Panc1 (cell line): Measurements from ENCODE around the gene PINLYP. TPM values are rescaled to one million over a fixed set of nuclear protein-coding genes. Genes with fewer than 3 reads are reported as not detected.

Source experiments
- ATAC-seq: fragments of 200-7000 bp; cut with Tn5 transposase; 2 replicates; pipeline ENCODE4 v1.9.1; 2020; ENCODE audit warnings: mild to moderate bottlenecking, moderate library complexity
- BruUV-seq: library from RNA; stranded (reverse); fragments of 400-500 nt; replicated peaks from 2 replicates; lab custom pipeline; 2021; lab: Mats Ljungman, UMichigan
- CTCF ChIA-PET: fragments of 300-600 bp; sonication (Branson Sonifier 250); formaldehyde crosslinking; loops from one replicate; lab custom pipeline; 2022; ENCODE audit warnings: antibody characterized with exemption; lab: Charles Lee
- POLR2A ChIA-PET: fragments of 300-600 bp; sonication (Branson Sonifier 250); formaldehyde crosslinking; loops from one replicate; lab custom pipeline; 2022; ENCODE audit warnings: antibody characterized with exemption; lab: Charles Lee
- DNase-seq: peaks from one replicate; pipeline ENCODE4 v3.0.0-alpha.2; 2010; ENCODE audit warnings: low read depth, low spot score
- H3K27ac ChIP-seq: 2 replicates; pipeline ENCODE4 v1.5.1; 2011; ENCODE audit warnings: mild to moderate bottlenecking, low read length, inconsistent platforms
- H3K27me3 ChIP-seq: fragments of 200-500 bp; sonication (Bioruptor generic); 2 replicates; pipeline ENCODE4 v1.6.0; 2014; ENCODE audit warnings: low read length, inconsistent platforms; ENCODE audit not compliant: control insufficient read depth, insufficient read depth
- H3K36me3 ChIP-seq: fragments of 200-500 bp; sonication (Bioruptor generic); 2 replicates; pipeline ENCODE4 v1.5.1; 2014; ENCODE audit warnings: inconsistent platforms, mild to moderate bottlenecking, low read length, moderate library complexity; ENCODE audit not compliant: control insufficient read depth, insufficient read depth
- H3K4me1 ChIP-seq: 2 replicates; pipeline ENCODE4 v1.5.1; 2011; ENCODE audit warnings: inconsistent platforms, mild to moderate bottlenecking, low read length, moderate library complexity; ENCODE audit not compliant: control insufficient read depth, insufficient read depth
- H3K4me3 ChIP-seq, 2 experiments: 2 replicates each; pipeline ENCODE4 v1.5.1; 2011 to 2012; ENCODE audit warnings: low read depth in 2 of 2, low read length in 2 of 2, mild to moderate bottlenecking in 2 of 2, inconsistent platforms in 1 of 2, moderate library complexity in 1 of 2
- H3K9me3 ChIP-seq: fragments of 200-500 bp; sonication (Bioruptor generic); 2 replicates; pipeline ENCODE4 v1.5.1; 2014; ENCODE audit warnings: low read depth, mild to moderate bottlenecking, inconsistent platforms, low read length, moderate library complexity; ENCODE audit not compliant: control insufficient read depth, insufficient read depth
- POLR2AphosphoS5 ChIP-seq: IDR thresholded peaks from 2 replicates; pipeline ENCODE4 v1.6.1; 2012; ENCODE audit warnings: mild to moderate bottlenecking, low read depth, low read length, moderate library complexity
- SIN3A ChIP-seq: IDR thresholded peaks from 2 replicates; pipeline ENCODE4 v1.6.1; 2012; ENCODE audit warnings: low read depth, mild to moderate bottlenecking, low read length, moderate library complexity, borderline replicate concordance; ENCODE audit not compliant: insufficient read depth
- TCF7L2 ChIP-seq: IDR thresholded peaks from 2 replicates; pipeline ENCODE4 v1.6.1; 2011; ENCODE audit warnings: mild to moderate bottlenecking, low read depth, low read length, inconsistent platforms
- in situ Hi-C: cut with HindIII; loops from 2 replicates; pipeline ENCODE4 v1.10.0; 2016; ENCODE audit warnings: low sequenced_read_pairs, low pct_unique_long_range_greater_than_20kb
- intact Hi-C: fragments of 100-400 bp; cut with micrococcal nuclease; formaldehyde crosslinking; loops from one replicate; pipeline ENCODE4 v1.10.0; 2022; ENCODE audit not compliant: unreplicated experiment
- total RNA-seq: library from RNA; stranded (reverse); gene quantifications from one replicate; pipeline ENCODE4 v1.2.1, GENCODE V29; 2021; ENCODE audit not compliant: unreplicated experiment
- TF ChIP-seq, protein P1 (sequence below), 2 experiments: IDR thresholded peaks; 2 replicates each; pipeline ENCODE4 v1.6.1; 2011 to 2012; ENCODE audit warnings: low read depth in 2 of 2, control low read depth in 1 of 2, low read length in 1 of 2, mild to moderate bottlenecking in 1 of 2, moderate library complexity in 1 of 2; ENCODE audit not compliant: insufficient read depth in 1 of 2
- TF ChIP-seq, protein P2 (sequence below): fragments of 450-650 bp; IDR thresholded peaks from 2 replicates; pipeline ENCODE4 v1.5.1; 2017; ENCODE audit warnings: mild to moderate bottlenecking

PINLYP gene
- total RNA-seq, 1 experiment from 2014 or later, result 0.21 TPM

DNA sequence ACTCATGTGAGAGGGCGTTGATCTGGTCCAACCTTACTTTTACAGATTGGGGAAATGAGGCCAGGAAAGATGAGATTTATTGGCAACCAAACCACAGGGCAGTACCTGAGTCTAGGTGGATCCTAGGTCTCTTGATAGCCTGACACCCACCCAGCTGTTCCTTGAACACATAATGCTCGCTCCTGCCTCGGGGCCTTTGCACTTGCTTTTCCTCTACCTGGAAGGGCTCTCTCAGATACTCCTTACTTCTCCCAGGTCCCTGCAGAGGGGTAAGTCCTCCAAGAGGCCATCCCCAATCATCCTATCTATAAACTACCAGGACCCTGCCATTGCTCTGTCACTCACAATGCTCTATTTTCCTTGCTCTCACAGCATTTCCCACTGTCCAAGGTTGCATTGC is 35.2 kb upstream of the PINLYP start:
- TF ChIP-seq, protein P1, sequence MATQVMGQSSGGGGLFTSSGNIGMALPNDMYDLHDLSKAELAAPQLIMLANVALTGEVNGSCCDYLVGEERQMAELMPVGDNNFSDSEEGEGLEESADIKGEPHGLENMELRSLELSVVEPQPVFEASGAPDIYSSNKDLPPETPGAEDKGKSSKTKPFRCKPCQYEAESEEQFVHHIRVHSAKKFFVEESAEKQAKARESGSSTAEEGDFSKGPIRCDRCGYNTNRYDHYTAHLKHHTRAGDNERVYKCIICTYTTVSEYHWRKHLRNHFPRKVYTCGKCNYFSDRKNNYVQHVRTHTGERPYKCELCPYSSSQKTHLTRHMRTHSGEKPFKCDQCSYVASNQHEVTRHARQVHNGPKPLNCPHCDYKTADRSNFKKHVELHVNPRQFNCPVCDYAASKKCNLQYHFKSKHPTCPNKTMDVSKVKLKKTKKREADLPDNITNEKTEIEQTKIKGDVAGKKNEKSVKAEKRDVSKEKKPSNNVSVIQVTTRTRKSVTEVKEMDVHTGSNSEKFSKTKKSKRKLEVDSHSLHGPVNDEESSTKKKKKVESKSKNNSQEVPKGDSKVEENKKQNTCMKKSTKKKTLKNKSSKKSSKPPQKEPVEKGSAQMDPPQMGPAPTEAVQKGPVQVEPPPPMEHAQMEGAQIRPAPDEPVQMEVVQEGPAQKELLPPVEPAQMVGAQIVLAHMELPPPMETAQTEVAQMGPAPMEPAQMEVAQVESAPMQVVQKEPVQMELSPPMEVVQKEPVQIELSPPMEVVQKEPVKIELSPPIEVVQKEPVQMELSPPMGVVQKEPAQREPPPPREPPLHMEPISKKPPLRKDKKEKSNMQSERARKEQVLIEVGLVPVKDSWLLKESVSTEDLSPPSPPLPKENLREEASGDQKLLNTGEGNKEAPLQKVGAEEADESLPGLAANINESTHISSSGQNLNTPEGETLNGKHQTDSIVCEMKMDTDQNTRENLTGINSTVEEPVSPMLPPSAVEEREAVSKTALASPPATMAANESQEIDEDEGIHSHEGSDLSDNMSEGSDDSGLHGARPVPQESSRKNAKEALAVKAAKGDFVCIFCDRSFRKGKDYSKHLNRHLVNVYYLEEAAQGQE (IDR thresholded peaks at IDR 0.05; ENCODE audit: insufficient read depth in 1 of 2, low read depth in 2 of 2, low read length in 1 of 2), result no peak
- TF ChIP-seq POLR2AphosphoS5 (no peak), SIN3A (no peak), TCF7L2 (no peak)
- TF ChIP-seq, protein P2, sequence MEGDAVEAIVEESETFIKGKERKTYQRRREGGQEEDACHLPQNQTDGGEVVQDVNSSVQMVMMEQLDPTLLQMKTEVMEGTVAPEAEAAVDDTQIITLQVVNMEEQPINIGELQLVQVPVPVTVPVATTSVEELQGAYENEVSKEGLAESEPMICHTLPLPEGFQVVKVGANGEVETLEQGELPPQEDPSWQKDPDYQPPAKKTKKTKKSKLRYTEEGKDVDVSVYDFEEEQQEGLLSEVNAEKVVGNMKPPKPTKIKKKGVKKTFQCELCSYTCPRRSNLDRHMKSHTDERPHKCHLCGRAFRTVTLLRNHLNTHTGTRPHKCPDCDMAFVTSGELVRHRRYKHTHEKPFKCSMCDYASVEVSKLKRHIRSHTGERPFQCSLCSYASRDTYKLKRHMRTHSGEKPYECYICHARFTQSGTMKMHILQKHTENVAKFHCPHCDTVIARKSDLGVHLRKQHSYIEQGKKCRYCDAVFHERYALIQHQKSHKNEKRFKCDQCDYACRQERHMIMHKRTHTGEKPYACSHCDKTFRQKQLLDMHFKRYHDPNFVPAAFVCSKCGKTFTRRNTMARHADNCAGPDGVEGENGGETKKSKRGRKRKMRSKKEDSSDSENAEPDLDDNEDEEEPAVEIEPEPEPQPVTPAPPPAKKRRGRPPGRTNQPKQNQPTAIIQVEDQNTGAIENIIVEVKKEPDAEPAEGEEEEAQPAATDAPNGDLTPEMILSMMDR, result no peak
- ATAC-seq (no peak), DNase-seq (no peak)
- ChIA-PET POLR2A (no interaction called here), CTCF (no interaction called here)
- no peaks in the 10 kb centered on the region for H3K27me3 ChIP-seq
- no peaks in the 10 kb centered on the region for H3K4me1 ChIP-seq
- H3K9me3 ChIP-seq, result no peaks in the 10 kb centered on the region
- BruUV-seq, result no TSS peak
- intact Hi-C loops (no loop called here), in situ Hi-C loops (no loop called here)
- H3K4me3 ChIP-seq, result no peak overlapping the region
- no peak overlapping the region for H3K27ac ChIP-seq
- H3K36me3 ChIP-seq, result no peaks in the 10 kb centered on the region

DNA sequence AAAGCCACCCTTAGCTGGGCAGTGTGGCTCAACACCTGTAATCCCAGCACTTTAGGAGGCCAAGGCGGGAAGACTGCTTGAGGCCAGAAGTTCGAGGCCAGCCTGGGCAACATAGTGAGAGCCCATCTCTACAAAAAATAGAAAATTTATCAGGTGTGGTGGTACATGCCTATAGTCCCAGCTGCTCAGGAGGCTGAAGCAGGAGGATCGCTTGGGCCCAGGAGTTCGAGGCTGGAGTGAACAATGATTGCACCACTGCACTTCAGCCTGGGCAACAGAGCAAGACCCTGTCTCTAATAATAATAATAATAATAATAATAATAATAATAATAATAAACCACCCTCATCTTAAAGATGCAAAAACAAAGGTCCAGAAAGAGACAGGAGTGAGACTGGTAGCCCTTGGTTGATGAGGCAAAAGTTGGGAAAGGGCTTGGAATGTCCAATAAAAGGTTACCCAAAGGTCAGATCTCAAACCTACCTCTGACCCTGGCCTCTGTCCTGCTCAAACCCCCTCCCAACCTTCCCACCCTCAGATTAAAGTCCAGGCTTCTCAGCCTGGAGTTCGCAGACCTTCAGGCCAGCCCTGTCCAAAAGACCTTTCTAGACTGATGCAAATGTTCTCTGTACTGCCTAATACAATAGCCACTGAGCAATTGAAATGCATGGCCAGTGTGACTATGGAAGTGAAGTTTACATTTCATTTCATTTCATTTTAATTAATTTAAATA is 33.5 kb upstream of the PINLYP start:
- intact Hi-C loops, result no loop called here
- POLR2A ChIA-PET, result no interaction called here
- H3K27me3 ChIP-seq, result no peaks in the 10 kb centered on the region
- H3K27ac ChIP-seq, result no peak overlapping the region
- no peak for ATAC-seq
- TF ChIP-seq TCF7L2, result no peak
- in situ Hi-C loops, result no loop called here
- no TSS peak for BruUV-seq
- DNase-seq, result no peak
- H3K36me3 ChIP-seq, result no peaks in the 10 kb centered on the region
- CTCF ChIA-PET, result no interaction called here
- no peaks in the 10 kb centered on the region for H3K9me3 ChIP-seq
- H3K4me3 ChIP-seq, result no peak overlapping the region
- H3K4me1 ChIP-seq, result no peaks in the 10 kb centered on the region

- Histone ChIP-seq H3K36me3 (no peaks in the 10 kb centered on the region), H3K9me3 (no peaks in the 10 kb centered on the region), H3K27ac (no peak overlapping the region), H3K27me3 (no peaks in the 10 kb centered on the region), H3K4me3 (no peak overlapping the region), H3K4me1 (no peaks in the 10 kb centered on the region)
- intact Hi-C loops, result no loop called here
- POLR2A ChIA-PET, result no interaction called here
- in situ Hi-C loops, result no loop called here
- BruUV-seq, result no TSS peak
- CTCF ChIA-PET, result no interaction called here
- TF ChIP-seq TCF7L2 (no peak), SIN3A (no peak), POLR2AphosphoS5 (no peak)
- TF ChIP-seq, protein P2, result no peak
- TF ChIP-seq, protein P1 (IDR thresholded peaks at IDR 0.05; ENCODE audit: insufficient read depth in 1 of 2, low read depth in 2 of 2, low read length in 1 of 2), result no peak
- ATAC-seq, result no peak
- no peak for DNase-seq
Measured at GRCh38 chr19:43544077-43544476, 31.5 kb upstream of the PINLYP start.
